Heart right ventricle (tissue), 16 donors: Measurements from ENCODE around the gene PPP1R14C. TPM values are rescaled to one million over a fixed set of nuclear protein-coding genes. Genes with fewer than 3 reads are reported as not detected.

Experiments used
- ATAC-seq, 8 donors: fragments of 200-7000 bp; cut with Tn5 transposase; one replicate each; pipeline ENCODE4 v1.9.1; 2020; ENCODE audit warnings: mild to moderate bottlenecking in 8 of 8, moderate library complexity in 8 of 8, moderate number of reproducible peaks in 1 of 8
- DNase-seq, 2 donors: peaks; one replicate each; pipeline ENCODE4 v3.0.0-alpha.2; 2020
- H3K27ac ChIP-seq, 10 donors: fragments of 200-600 bp; sonication (generic) in 2 of 10; one replicate each; pipeline versions ENCODE4 v1.5.0 to v1.8.0; 2020 to 2022; ENCODE audit warnings: mild to moderate bottlenecking in 3 of 10
- H3K27me3 ChIP-seq, 7 donors: fragments of 200-600 bp; one replicate each; pipeline ENCODE4 v1.8.0; 2021 to 2022; ENCODE audit warnings: mild to moderate bottlenecking in 2 of 7
- H3K36me3 ChIP-seq, 9 donors: fragments of 200-600 bp; sonication (generic) in 1 of 9; one replicate each; pipeline versions ENCODE4 v1.5.0 to v1.8.0; 2020 to 2022; ENCODE audit warnings: mild to moderate bottlenecking in 2 of 9
- H3K4me1 ChIP-seq, 9 donors: fragments of 200-600 bp; sonication (generic) in 1 of 9; one replicate each; pipeline versions ENCODE4 v1.5.0 to v1.8.0; 2020 to 2022; ENCODE audit warnings: mild to moderate bottlenecking in 4 of 9
- H3K4me3 ChIP-seq, 10 donors: fragments of 200-600 bp; sonication (generic) in 2 of 10; one replicate each; pipeline versions ENCODE4 v1.5.0 to v1.8.0; 2020 to 2022; ENCODE audit warnings: mild to moderate bottlenecking in 7 of 10, moderate library complexity in 2 of 10
- H3K9me3 ChIP-seq, 11 donors: fragments of 200-600 bp in 10 of 11; sonication (generic) in 2 of 11; one replicate each; pipeline versions ENCODE4 v1.5.0 to v1.8.0; 2013 to 2022; ENCODE audit warnings: mild to moderate bottlenecking in 2 of 11, control low read depth in 1 of 11, moderate library complexity in 1 of 11
- WGBS, 2 donors: extraction: QIAGEN DNeasy Blood & Tissue Kit; methylation state at CpG; one replicate each; pipeline ENCODE4 v1.1.7; 2013; ENCODE audit warnings: inconsistent platforms in 1 of 2; 5-methylcytosine and 5-hydroxymethylcytosine counted together
- intact Hi-C, 10 donors: fragments of 100-400 bp; cut with DNase I; formaldehyde crosslinking; loops; one replicate each; pipeline versions ENCODE4 v1.11.1 to v1.14.2; 2022
- polyA plus RNA-seq, 2 donors: library from polyadenylated mRNA; stranded (reverse); fragments of 200-250 nt; gene quantifications; one replicate each; pipeline ENCODE4 v1.2.3, GENCODE V29; 2013
- total RNA-seq, 10 donors: library from RNA; stranded (reverse); fragmentation: NEBNext Ultra II Directional in 3 of 10; extraction: Animal tissue kit (Norgen Biotek cat#: 25700) in 3 of 10; gene quantifications; one replicate each; pipeline versions ENCODE4 v1.2.1 to v1.2.4, GENCODE V29; 2021 to 2023
- TF ChIP-seq, protein P1 (sequence below), 9 donors: fragments of 200-600 bp; sonication (generic) in 2 of 9; IDR thresholded peaks; one replicate each; pipeline versions ENCODE4 v1.5.0 to v1.8.0; 2021 to 2022; ENCODE audit warnings: antibody characterized with exemption in 9 of 9, mild to moderate bottlenecking in 5 of 9, moderate library complexity in 1 of 9
- donor health status: Arrhythmogenic right ventricular cardiomyopathy.
- donor health status: ischemic (EF 13 %, LVEDD 7.1; RV severe dilation, severe dysfunction).
- donor health status: healthy with polysubstance abuse.
- donor health status: DM: no; HTN: yes; CAD: no.
- donor health status: DM: no; HTN: no; CAD: no.
- donor health status: ischemic (EF 25% LVEDD 6.9; RV normal size, moderate dysfunction).
- donor health status: ischemic (EF 25% LVEDD 5.7; RV mildly dilated, moderate dysfunction).
- donor health status: healthy.
- donor health status: DM: yes; HTN: yes; CAD: no.
- donor health status: Ischemic cardiomyopathy.
- donor health status: ischemic (EF 35%, LVEDD 5.7; RV mildly dilated, moderate dysfunction).
- donor health status: nonischemic (EF 11% LVEDD 7.7; RV severe dilation, severe dysfunction).
- donor health status: DM: yes; HTN: yes; CAD: no.
- donor health status: PGD.
- donor health status: ischemic (EF 29% LVEDD 5.4; RV normal size, mild dysfunction).
- donor health status: nonischemic (EF 23%, LVEDD 6.1; RV moderate dilation, normal function).

PPP1R14C gene
- total and polyA plus RNA-seq, 12 donors, result 22.6 to 145 (median 92.1) TPM

GRCh38 chr6:150119173-150119572 is 23.7 kb upstream of the PPP1R14C start:
- TF ChIP-seq, protein P1, sequence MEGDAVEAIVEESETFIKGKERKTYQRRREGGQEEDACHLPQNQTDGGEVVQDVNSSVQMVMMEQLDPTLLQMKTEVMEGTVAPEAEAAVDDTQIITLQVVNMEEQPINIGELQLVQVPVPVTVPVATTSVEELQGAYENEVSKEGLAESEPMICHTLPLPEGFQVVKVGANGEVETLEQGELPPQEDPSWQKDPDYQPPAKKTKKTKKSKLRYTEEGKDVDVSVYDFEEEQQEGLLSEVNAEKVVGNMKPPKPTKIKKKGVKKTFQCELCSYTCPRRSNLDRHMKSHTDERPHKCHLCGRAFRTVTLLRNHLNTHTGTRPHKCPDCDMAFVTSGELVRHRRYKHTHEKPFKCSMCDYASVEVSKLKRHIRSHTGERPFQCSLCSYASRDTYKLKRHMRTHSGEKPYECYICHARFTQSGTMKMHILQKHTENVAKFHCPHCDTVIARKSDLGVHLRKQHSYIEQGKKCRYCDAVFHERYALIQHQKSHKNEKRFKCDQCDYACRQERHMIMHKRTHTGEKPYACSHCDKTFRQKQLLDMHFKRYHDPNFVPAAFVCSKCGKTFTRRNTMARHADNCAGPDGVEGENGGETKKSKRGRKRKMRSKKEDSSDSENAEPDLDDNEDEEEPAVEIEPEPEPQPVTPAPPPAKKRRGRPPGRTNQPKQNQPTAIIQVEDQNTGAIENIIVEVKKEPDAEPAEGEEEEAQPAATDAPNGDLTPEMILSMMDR (IDR thresholded peaks at IDR 0.05), result no peak
- ATAC-seq (peak in 7 of 8 donors; percentile 27 to 65 (median 58)), DNase-seq (peak in 1 of 2 donors; percentile 22)
- H3K36me3 ChIP-seq, result no peaks in the 10 kb centered on the region
- H3K4me3 ChIP-seq, result no peak overlapping the region
- peaks cover 0 to 14% (median 6%) of the 10 kb centered on the region in 9 donors for H3K4me1 ChIP-seq
- intact Hi-C loops, result no loop called here
- 37 to 45% methylated on average over 7 of the region's 7 CpGs for WGBS, 2 donors
- H3K9me3 ChIP-seq, result no peaks in the 10 kb centered on the region
- peaks cover 0 to 1% (median 0%) of the 10 kb centered on the region in 7 donors for H3K27me3 ChIP-seq
- H3K27ac ChIP-seq, result no peak overlapping the region

DNA sequence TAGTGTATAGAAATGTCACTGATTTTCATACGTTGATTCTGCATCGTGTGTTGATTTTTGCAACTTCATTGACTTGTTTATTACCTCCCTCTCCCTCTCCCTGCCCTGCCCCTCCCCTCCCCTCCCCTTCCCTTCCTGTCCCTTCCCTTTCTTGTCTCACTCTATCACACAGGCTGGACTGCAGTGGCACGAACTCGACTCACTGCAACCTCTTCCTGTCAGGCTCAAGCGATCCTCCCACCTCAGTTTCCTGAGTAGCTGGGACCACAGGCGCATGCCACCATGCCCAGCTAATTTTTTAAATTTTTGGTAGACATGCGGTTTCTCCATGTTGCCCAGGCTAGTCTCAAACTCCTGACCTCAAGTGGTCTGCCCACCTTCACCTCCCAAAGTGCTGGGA is 19.2 kb upstream of the PPP1R14C start:
- H3K36me3 ChIP-seq, result no peaks in the 10 kb centered on the region
- WGBS, 2 donors, result 62 to 65% methylated on average over 7 of the region's 7 CpGs
- peaks cover 0 to 4% (median 0%) of the 10 kb centered on the region in 7 donors for H3K27me3 ChIP-seq
- no peaks in the 10 kb centered on the region for H3K9me3 ChIP-seq
- TF ChIP-seq, protein P1 (IDR thresholded peaks at IDR 0.05), result no peak
- intact Hi-C loops, result no loop called here
- H3K4me1 ChIP-seq, result peaks cover 0 to 13% (median 3%) of the 10 kb centered on the region in 9 donors
- ATAC-seq (no peak), DNase-seq (no peak)
- no peak overlapping the region for H3K27ac ChIP-seq
- no peak overlapping the region for H3K4me3 ChIP-seq

GRCh38 chr6:150124235-150124634 is 18.6 kb upstream of the PPP1R14C start:
- ATAC-seq (no peak), DNase-seq (no peak)
- Histone ChIP-seq H3K9me3 (no peaks in the 10 kb centered on the region), H3K27me3 (peaks cover 0 to 4% (median 0%) of the 10 kb centered on the region in 7 donors), H3K4me3 (no peak overlapping the region), H3K27ac (no peak overlapping the region), H3K36me3 (no peaks in the 10 kb centered on the region), H3K4me1 (peaks cover 0 to 7% (median 0%) of the 10 kb centered on the region in 9 donors)
- 92 to 94% methylated on average over 3 of the region's 3 CpGs for WGBS, 2 donors
- intact Hi-C loops, result no loop called here
- TF ChIP-seq, protein P1 (IDR thresholded peaks at IDR 0.05), result no peak

DNA sequence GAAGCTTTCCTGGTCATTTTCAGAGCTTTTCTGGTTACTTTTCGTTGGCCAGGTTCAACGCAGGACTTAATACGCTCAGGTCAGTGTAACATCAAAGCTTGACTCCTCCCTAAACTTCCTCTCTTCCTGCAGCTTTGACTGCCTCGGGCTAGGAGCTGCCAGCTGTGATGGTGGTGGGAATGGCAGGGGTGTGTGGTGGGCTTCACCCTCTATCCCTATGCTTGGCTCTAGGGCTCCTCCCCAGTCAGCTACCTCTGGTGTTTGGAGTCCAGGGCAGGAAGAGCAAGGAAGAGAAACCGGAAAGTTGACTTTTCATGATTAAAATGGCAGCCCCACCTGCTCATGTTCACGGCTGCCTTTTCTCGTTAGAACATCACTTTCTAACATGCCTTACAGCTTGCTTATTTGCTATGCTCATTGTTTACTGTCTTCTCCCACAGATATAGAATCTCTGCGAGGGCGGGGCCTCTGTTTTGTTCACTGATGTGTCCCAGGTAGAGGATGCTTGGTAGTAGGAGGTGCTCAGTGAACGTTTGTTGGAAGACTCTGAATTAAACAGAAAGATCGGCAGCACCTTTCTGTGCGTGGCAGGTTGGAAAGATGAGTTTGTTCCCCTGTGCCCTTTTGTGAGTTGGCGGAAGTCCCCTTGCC is 16.1 kb upstream of the PPP1R14C start:
- no peaks in the 10 kb centered on the region for H3K9me3 ChIP-seq
- no peak for DNase-seq
- no peak overlapping the region for H3K4me3 ChIP-seq
- intact Hi-C loops, result no loop called here
- 73 to 74% methylated on average over 13 of the region's 13 CpGs for WGBS, 2 donors
- H3K4me1 ChIP-seq, result no peaks in the 10 kb centered on the region
- TF ChIP-seq, protein P1 (IDR thresholded peaks at IDR 0.05), result no peak
- H3K27ac ChIP-seq, result no peak overlapping the region
- ATAC-seq, result no peak
- peaks cover 0 to 4% (median 0%) of the 10 kb centered on the region in 7 donors for H3K27me3 ChIP-seq
- no peaks in the 10 kb centered on the region for H3K36me3 ChIP-seq
